Activated CD8-positive, alpha-beta memory T cell treated with anti-CD3 and anti-CD28 coated beads, Interleukin-2, amount 10 ng/mL, durations not matched to agents 7 days and 5 days (primary cell): ENCODE measurements around the gene TOP3A. TPM values are rescaled to one million over a fixed set of nuclear protein-coding genes. Genes with fewer than 3 reads are reported as not detected.

ENCODE experiments used
- ATAC-seq: fragments of 150-1000 bp; cut with Tn5 transposase; one replicate; pipeline ENCODE4 v1.10.0; 2021; ENCODE audit warnings: moderate library complexity
- CTCF ChIA-PET: fragments of 350-600 bp; sonication (Branson Sonifier 250); formaldehyde crosslinking; loops from one replicate; lab custom pipeline; 2021; ENCODE audit warnings: antibody characterized with exemption; lab: Charles Lee
- DNase-seq: peaks from one replicate; pipeline ENCODE4 v3.0.0-alpha.2; 2020
- H3K27ac Mint-ChIP-seq: one replicate; pipeline ENCODE4 v1.8.0; 2021; ENCODE audit warnings: mild to moderate bottlenecking, mixed read lengths
- H3K27me3 Mint-ChIP-seq: one replicate; pipeline ENCODE4 v1.8.0; 2021; ENCODE audit warnings: mixed read lengths
- H3K36me3 Mint-ChIP-seq: one replicate; pipeline ENCODE4 v1.8.0; 2021; ENCODE audit warnings: mild to moderate bottlenecking, mixed read lengths
- H3K4me1 Mint-ChIP-seq: one replicate; pipeline ENCODE4 v1.8.0; 2021; ENCODE audit warnings: mixed read lengths
- H3K4me3 Mint-ChIP-seq: one replicate; pipeline ENCODE4 v1.8.0; 2021; ENCODE audit warnings: mild to moderate bottlenecking, moderate library complexity, mixed read lengths
- H3K9me3 Mint-ChIP-seq: one replicate; pipeline ENCODE4 v1.8.0; 2022; ENCODE audit warnings: low read depth, mixed read lengths
- total RNA-seq, 2 experiments: library from RNA; stranded (reverse); gene quantifications; one replicate each; pipeline ENCODE4 v1.2.3, GENCODE V29; 2021

Gene TOP3A
- total RNA-seq, 2 experiments from 2014 or later = 75.9 to 78.4 TPM

GRCh38 chr17:18332909-18333489 is 18.2 kb upstream of the TOP3A start:
- DNase-seq (peak; percentile 73), ATAC-seq (peak; percentile 73)
- H3K36me3 Mint-ChIP-seq = peaks cover 39% of the 10 kb centered on the region
- H3K27me3 Mint-ChIP-seq = no peaks in the 10 kb centered on the region
- H3K9me3 Mint-ChIP-seq = no peaks in the 10 kb centered on the region
- CTCF ChIA-PET = interaction anchor here (1.8 to 2.6 kb wide), 5 partner anchors 10 to 85 kb away, joined by 5 to 14 read pairs (median 7); partner anchors contain the start of genes SMCR8 and TOP3A
- no peak overlapping the region for H3K4me3 Mint-ChIP-seq
- peak overlapping the region; percentile 87 for H3K27ac Mint-ChIP-seq
- peaks cover 30% of the 10 kb centered on the region for H3K4me1 Mint-ChIP-seq

GRCh38 chr17:18331879-18332278 is 17.1 kb upstream of the TOP3A start:
- Mint-ChIP-seq H3K27ac (peak overlapping the region; percentile 87), H3K36me3 (peaks cover 35% of the 10 kb centered on the region), H3K27me3 (no peaks in the 10 kb centered on the region), H3K9me3 (no peaks in the 10 kb centered on the region), H3K4me1 (peaks cover 30% of the 10 kb centered on the region), H3K4me3 (peak overlapping the region; percentile 47)
- DNase-seq (peak; percentile 84), ATAC-seq (peak; percentile 76)
- CTCF ChIA-PET = interaction anchor here (1.8 to 2.6 kb wide), 5 partner anchors 9 to 84 kb away, joined by 5 to 14 read pairs (median 7); partner anchors contain the start of genes SMCR8 and TOP3A

GRCh38 chr17:18328643-18329204 is 13.9 kb upstream of the TOP3A start:
- DNase-seq = no peak
- Mint-ChIP-seq H3K36me3 (peaks cover 34% of the 10 kb centered on the region), H3K27ac (no peak overlapping the region), H3K4me1 (peaks cover 37% of the 10 kb centered on the region), H3K4me3 (no peak overlapping the region), H3K27me3 (no peaks in the 10 kb centered on the region), H3K9me3 (no peaks in the 10 kb centered on the region)
- CTCF ChIA-PET = interaction anchor here (1.2 kb wide), 1 partner anchor 9 kb away, joined by 8 read pairs; no protein-coding TSS in a partner anchor
- ATAC-seq = no peak

- CTCF ChIA-PET = interaction anchor here (0.9 to 1.3 kb wide), 3 partner anchors 8 to 140 kb away, joined by 3 to 8 read pairs (median 3); no protein-coding TSS in a partner anchor
- peaks cover 30% of the 10 kb centered on the region for H3K4me1 Mint-ChIP-seq
- H3K9me3 Mint-ChIP-seq = no peaks in the 10 kb centered on the region
- no peak overlapping the region for H3K27ac Mint-ChIP-seq
- ATAC-seq (no peak), DNase-seq (no peak)
- no peaks in the 10 kb centered on the region for H3K27me3 Mint-ChIP-seq
- no peak overlapping the region for H3K4me3 Mint-ChIP-seq
- peaks cover 34% of the 10 kb centered on the region for H3K36me3 Mint-ChIP-seq
These were observed 12.8 kb upstream of the TOP3A start for GRCh38 chr17:18327556-18327955.

GRCh38 chr17:18327093-18327492 is 12.3 kb upstream of the TOP3A start:
- ATAC-seq = no peak
- peaks cover 34% of the 10 kb centered on the region for H3K36me3 Mint-ChIP-seq

GRCh38 chr17:18326572-18326971 is 11.8 kb upstream of the TOP3A start:
- peak overlapping the region; percentile 38 for H3K27ac Mint-ChIP-seq
- ATAC-seq (no peak), DNase-seq (no peak)
- no peaks in the 10 kb centered on the region for H3K27me3 Mint-ChIP-seq
- CTCF ChIA-PET = no interaction called here
- no peak overlapping the region for H3K4me3 Mint-ChIP-seq
- H3K36me3 Mint-ChIP-seq = peaks cover 33% of the 10 kb centered on the region
- H3K4me1 Mint-ChIP-seq = peaks cover 24% of the 10 kb centered on the region
- H3K9me3 Mint-ChIP-seq = no peaks in the 10 kb centered on the region

More at GRCh38 chr17:18327093-18327492, 12.3 kb upstream of the TOP3A start:
- Mint-ChIP-seq H3K9me3 (no peaks in the 10 kb centered on the region), H3K27ac (peak overlapping the region; percentile 38), H3K27me3 (no peaks in the 10 kb centered on the region), H3K4me1 (peaks cover 27% of the 10 kb centered on the region), H3K4me3 (no peak overlapping the region)
- no peak for DNase-seq
- CTCF ChIA-PET = interaction anchor here (1.2 to 1.3 kb wide), 2 partner anchors 8 to 10 kb away, joined by 3 to 8 read pairs; no protein-coding TSS in a partner anchor

GRCh38 chr17:18326039-18326438 is 11.2 kb upstream of the TOP3A start:
- Mint-ChIP-seq H3K27me3 (no peaks in the 10 kb centered on the region), H3K9me3 (no peaks in the 10 kb centered on the region), H3K27ac (peak overlapping the region; percentile 5), H3K4me1 (peaks cover 20% of the 10 kb centered on the region), H3K36me3 (peaks cover 33% of the 10 kb centered on the region), H3K4me3 (no peak overlapping the region)
- no peak for DNase-seq
- no peak for ATAC-seq
- CTCF ChIA-PET = interaction anchor here (0.5 kb wide), 1 partner anchor 109 kb away, joined by 3 read pairs; no protein-coding TSS in a partner anchor

GRCh38 chr17:18324140-18325050 is 9.6 kb upstream of the TOP3A start:
- H3K27me3 Mint-ChIP-seq = no peaks in the 10 kb centered on the region
- H3K4me1 Mint-ChIP-seq = peaks cover 34% of the 10 kb centered on the region
- no peaks in the 10 kb centered on the region for H3K9me3 Mint-ChIP-seq
- CTCF ChIA-PET = interaction anchor here (1.9 kb wide), 1 partner anchor 7 kb away, joined by 5 read pairs; no protein-coding TSS in a partner anchor
- no peak overlapping the region for H3K4me3 Mint-ChIP-seq
- ATAC-seq (no peak), DNase-seq (no peak)
- H3K27ac Mint-ChIP-seq = no peak overlapping the region
- H3K36me3 Mint-ChIP-seq = peaks cover 24% of the 10 kb centered on the region

GRCh38 chr17:18323507-18324139 is 8.8 kb upstream of the TOP3A start:
- Mint-ChIP-seq H3K4me3 (no peak overlapping the region), H3K4me1 (peaks cover 42% of the 10 kb centered on the region), H3K36me3 (peaks cover 19% of the 10 kb centered on the region), H3K9me3 (no peaks in the 10 kb centered on the region), H3K27me3 (no peaks in the 10 kb centered on the region), H3K27ac (no peak overlapping the region)
- ATAC-seq (no peak), DNase-seq (no peak)
- CTCF ChIA-PET = interaction anchor here (1.9 kb wide), 1 partner anchor 8 kb away, joined by 5 read pairs; no protein-coding TSS in a partner anchor

GRCh38 chr17:18323007-18323406 is 8.2 kb upstream of the TOP3A start:
- DNase-seq = no peak
- Mint-ChIP-seq H3K9me3 (no peaks in the 10 kb centered on the region), H3K27ac (no peak overlapping the region), H3K4me3 (no peak overlapping the region), H3K36me3 (peaks cover 19% of the 10 kb centered on the region), H3K4me1 (peaks cover 46% of the 10 kb centered on the region), H3K27me3 (no peaks in the 10 kb centered on the region)
- CTCF ChIA-PET = interaction anchor here (1.5 to 1.9 kb wide), 2 partner anchors 9 to 74 kb away, joined by 4 to 5 read pairs; no protein-coding TSS in a partner anchor
- ATAC-seq = no peak

GRCh38 chr17:18322522-18322921 is 7.7 kb upstream of the TOP3A start:
- no peak for ATAC-seq
- Mint-ChIP-seq H3K27ac (no peak overlapping the region), H3K27me3 (no peaks in the 10 kb centered on the region), H3K4me1 (peaks cover 51% of the 10 kb centered on the region), H3K4me3 (no peak overlapping the region), H3K9me3 (no peaks in the 10 kb centered on the region), H3K36me3 (peaks cover 22% of the 10 kb centered on the region)
- no peak for DNase-seq
- CTCF ChIA-PET = interaction anchor here (1.5 to 1.9 kb wide), 2 partner anchors 9 to 74 kb away, joined by 4 to 5 read pairs; no protein-coding TSS in a partner anchor

GRCh38 chr17:18321309-18321708 is 6.5 kb upstream of the TOP3A start:
- peaks cover 59% of the 10 kb centered on the region for H3K4me1 Mint-ChIP-seq

More at GRCh38 chr17:18321309-18321708, 6.5 kb upstream of the TOP3A start:
- no peak for DNase-seq
- no peak overlapping the region for H3K4me3 Mint-ChIP-seq
- CTCF ChIA-PET = interaction anchor here (0.7 to 1.9 kb wide), 4 partner anchors 9 to 73 kb away, joined by 3 to 14 read pairs (median 4); partner anchors contain the start of gene SHMT1
- no peaks in the 10 kb centered on the region for H3K9me3 Mint-ChIP-seq
- H3K27ac Mint-ChIP-seq = peak overlapping the region; percentile 50
- H3K27me3 Mint-ChIP-seq = no peaks in the 10 kb centered on the region
- peaks cover 32% of the 10 kb centered on the region for H3K36me3 Mint-ChIP-seq
- ATAC-seq = no peak
